Left ventricle myocardium inferior (tissue), 1 donor: ENCODE data around the gene UBN1. TPM values are rescaled to one million over a fixed set of nuclear protein-coding genes. Genes with fewer than 3 reads are reported as not detected.

Source experiments
- DNase-seq: peaks from one replicate; pipeline ENCODE4 v3.0.0-alpha.2; 2020
- H3K27ac ChIP-seq: fragments of 200-600 bp; replicated peaks from 2 replicates; pipeline ENCODE4 v1.8.0; 2021
- H3K27me3 ChIP-seq: fragments of 200-600 bp; 2 replicates; pipeline ENCODE4 v1.8.0; 2021; ENCODE audit warnings: low read depth
- H3K36me3 ChIP-seq: fragments of 200-600 bp; 2 replicates; pipeline ENCODE4 v1.8.0; 2021
- H3K4me1 ChIP-seq: fragments of 200-600 bp; 2 replicates; pipeline ENCODE4 v1.8.0; 2021
- H3K4me3 ChIP-seq: fragments of 200-600 bp; 2 replicates; pipeline ENCODE4 v1.8.0; 2021; ENCODE audit warnings: mild to moderate bottlenecking, moderate library complexity
- H3K9me3 ChIP-seq: fragments of 200-600 bp; replicated peaks from 2 replicates; pipeline ENCODE4 v1.8.0; 2021
- intact Hi-C: fragments of 100-400 bp; cut with micrococcal nuclease; formaldehyde crosslinking; loops from one replicate; pipeline ENCODE4 v1.11.0; 2022
- total RNA-seq: library from RNA; stranded (reverse); fragmentation: NEBNext Ultra II Directional; extraction: Animal tissue kit (Norgen Biotek cat#: 25700); gene quantifications from one replicate; pipeline ENCODE4 v1.2.1, GENCODE V29; 2021
- TF ChIP-seq, protein P1 (sequence below): fragments of 200-600 bp; IDR thresholded peaks from 2 replicates; pipeline ENCODE4 v1.8.0; 2021; ENCODE audit warnings: antibody characterized with exemption, mild to moderate bottlenecking, borderline replicate concordance
- donor health status: DM: no; HTN: yes; CAD: no; lungs with severe emphysema.

Gene UBN1
- total RNA-seq, 1 donor from 2014 or later: 41.1 TPM

DNA sequence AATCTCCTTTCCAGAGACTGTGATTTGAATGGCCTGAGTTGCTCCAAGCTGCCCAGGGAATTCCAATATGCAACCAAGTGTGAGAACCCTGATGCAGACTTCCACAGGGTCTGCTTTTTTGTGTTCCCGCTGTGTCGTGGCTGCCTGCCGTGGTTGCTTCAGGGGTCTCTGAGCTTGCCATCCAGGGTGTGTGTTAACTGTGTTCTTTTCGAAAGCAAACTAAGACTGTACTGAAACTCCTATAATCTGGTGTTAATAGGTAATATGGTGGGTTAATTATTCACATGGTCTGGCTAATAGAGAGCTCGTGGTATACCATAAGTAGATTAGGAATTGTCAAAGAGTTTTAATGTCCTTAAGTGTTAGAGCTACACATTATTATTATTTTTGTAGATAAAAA is 20.7 kb downstream of the UBN1 start:
- Histone ChIP-seq H3K27me3 (no peaks in the 10 kb centered on the region), H3K36me3 (peaks cover 48% of the 10 kb centered on the region), H3K4me3 (no peak overlapping the region), H3K9me3 (no peaks in the 10 kb centered on the region), H3K27ac (peak overlapping the region; percentile 17), H3K4me1 (peaks cover 60% of the 10 kb centered on the region)
- TF ChIP-seq, protein P1, sequence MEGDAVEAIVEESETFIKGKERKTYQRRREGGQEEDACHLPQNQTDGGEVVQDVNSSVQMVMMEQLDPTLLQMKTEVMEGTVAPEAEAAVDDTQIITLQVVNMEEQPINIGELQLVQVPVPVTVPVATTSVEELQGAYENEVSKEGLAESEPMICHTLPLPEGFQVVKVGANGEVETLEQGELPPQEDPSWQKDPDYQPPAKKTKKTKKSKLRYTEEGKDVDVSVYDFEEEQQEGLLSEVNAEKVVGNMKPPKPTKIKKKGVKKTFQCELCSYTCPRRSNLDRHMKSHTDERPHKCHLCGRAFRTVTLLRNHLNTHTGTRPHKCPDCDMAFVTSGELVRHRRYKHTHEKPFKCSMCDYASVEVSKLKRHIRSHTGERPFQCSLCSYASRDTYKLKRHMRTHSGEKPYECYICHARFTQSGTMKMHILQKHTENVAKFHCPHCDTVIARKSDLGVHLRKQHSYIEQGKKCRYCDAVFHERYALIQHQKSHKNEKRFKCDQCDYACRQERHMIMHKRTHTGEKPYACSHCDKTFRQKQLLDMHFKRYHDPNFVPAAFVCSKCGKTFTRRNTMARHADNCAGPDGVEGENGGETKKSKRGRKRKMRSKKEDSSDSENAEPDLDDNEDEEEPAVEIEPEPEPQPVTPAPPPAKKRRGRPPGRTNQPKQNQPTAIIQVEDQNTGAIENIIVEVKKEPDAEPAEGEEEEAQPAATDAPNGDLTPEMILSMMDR: no peak
- intact Hi-C loops: no loop called here
- DNase-seq: no peak

DNA sequence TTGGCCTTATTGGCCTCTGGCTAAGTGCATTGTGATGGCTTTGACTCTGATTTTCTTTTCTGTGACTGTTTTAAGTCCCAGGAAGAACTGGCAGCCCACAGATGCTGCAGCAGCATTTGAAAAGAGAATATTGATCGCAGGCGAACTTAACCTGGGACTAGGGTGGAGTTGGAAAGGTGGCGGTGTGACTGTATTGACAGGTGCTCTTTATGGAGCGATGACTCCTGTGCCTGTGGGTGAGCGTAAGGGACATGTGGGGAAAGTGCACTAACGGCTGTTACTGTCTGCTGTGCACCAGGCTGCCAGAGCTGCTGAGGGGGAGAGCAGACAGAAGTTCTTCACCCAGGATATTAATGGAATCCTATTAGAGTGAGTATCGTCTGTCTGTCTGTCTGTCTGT is 21.3 kb downstream of the UBN1 start:
- TF ChIP-seq, protein P1: no peak
- no peak for DNase-seq
- Histone ChIP-seq H3K27ac (peak overlapping the region; percentile 17), H3K9me3 (no peaks in the 10 kb centered on the region), H3K4me3 (no peak overlapping the region), H3K4me1 (peaks cover 55% of the 10 kb centered on the region), H3K36me3 (peaks cover 50% of the 10 kb centered on the region), H3K27me3 (no peaks in the 10 kb centered on the region)
- intact Hi-C loops: no loop called here

DNA sequence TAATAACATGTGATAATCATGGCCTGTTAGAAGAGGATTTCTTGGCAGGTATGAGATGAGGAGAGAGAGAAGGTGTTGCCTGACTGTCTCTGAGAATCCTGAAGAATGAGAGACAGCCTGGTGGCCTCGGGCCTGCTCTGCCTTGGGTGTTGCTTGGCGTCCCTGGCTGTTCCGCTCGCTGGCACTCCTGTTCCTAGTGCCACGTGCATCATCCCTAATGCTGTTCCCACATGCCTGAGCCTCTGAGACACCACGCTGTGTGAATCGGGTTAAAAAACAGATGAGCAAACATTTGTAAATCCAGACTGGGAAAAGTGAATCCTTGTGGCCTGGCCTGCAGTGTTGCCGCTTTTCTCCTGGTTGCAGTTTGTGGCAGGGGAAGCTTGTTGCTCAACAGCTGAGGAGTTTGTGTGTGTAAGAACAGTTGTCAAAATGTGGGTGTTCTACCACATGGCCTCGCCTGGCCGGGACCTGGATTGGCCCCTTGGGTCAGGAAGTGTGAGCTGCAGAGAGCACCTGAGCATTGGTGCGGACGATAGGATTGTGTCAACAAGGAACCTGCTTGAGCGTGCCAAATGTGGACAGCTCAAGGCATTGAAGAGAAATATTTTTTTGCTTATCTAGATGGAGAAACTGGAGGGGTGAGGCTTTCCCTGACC is 22.0 kb downstream of the UBN1 start:
- Histone ChIP-seq H3K9me3 (no peaks in the 10 kb centered on the region), H3K4me3 (no peak overlapping the region), H3K4me1 (peaks cover 47% of the 10 kb centered on the region), H3K27ac (peak overlapping the region; percentile 17), H3K27me3 (no peaks in the 10 kb centered on the region), H3K36me3 (peaks cover 57% of the 10 kb centered on the region)
- intact Hi-C loops: no loop called here
- DNase-seq: no peak
- TF ChIP-seq, protein P1: no peak

DNA sequence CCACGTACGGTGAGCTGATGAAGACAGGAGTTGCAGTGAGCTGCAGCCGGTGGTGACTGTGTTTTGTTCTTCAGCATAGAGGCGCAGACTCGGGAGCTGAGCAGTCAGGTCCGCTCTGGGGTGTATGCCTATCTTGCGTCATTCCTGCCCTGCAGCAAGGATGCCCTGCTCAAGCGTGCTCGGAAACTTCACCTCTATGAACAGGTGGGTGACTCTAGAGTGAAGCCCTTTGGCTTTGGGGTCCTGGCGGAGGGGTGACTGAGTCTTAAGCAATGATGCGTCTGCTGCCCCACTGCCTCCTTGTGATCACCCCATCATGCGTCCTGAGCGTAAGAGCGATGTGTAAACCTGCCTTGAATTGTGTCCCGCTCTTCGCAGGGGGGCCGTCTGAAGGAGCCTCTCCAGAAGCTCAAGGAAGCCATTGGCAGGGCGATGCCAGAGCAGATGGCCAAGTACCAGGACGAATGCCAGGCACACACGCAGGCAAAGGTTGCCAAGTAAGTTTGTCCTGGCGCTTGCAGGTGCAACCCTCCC is 22.9 kb downstream of the UBN1 start:
- Histone ChIP-seq H3K27ac (no peak overlapping the region), H3K4me3 (no peak overlapping the region), H3K36me3 (peaks cover 66% of the 10 kb centered on the region), H3K27me3 (no peaks in the 10 kb centered on the region), H3K9me3 (no peaks in the 10 kb centered on the region), H3K4me1 (peaks cover 41% of the 10 kb centered on the region)
- no peak for DNase-seq
- intact Hi-C loops: no loop called here
- TF ChIP-seq, protein P1: no peak

DNA sequence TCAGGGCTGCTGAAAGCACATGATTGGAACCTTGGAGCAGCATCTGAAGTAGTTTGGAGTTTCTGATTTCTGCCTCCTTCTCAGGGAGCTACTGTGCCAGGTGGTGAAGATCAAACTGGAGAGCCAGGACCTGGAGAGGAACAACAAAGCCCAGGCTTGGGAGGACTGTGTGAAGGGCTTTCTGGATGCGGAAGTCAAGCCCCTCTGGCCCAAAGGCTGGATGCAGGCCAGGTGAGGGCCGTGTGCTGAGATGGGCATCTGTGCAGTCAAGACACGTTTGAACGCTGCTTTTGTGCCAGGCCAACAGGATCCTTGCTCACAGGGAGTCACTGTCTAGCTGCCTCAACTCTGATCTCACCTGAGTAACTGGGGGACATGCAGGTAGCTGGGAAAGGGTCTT is 23.8 kb downstream of the UBN1 start:
- DNase-seq: no peak
- no peak overlapping the region for H3K4me3 ChIP-seq
- H3K4me1 ChIP-seq: peaks cover 41% of the 10 kb centered on the region
- H3K36me3 ChIP-seq: peaks cover 75% of the 10 kb centered on the region
- TF ChIP-seq, protein P1: no peak
- no peak overlapping the region for H3K27ac ChIP-seq
- H3K9me3 ChIP-seq: no peaks in the 10 kb centered on the region
- no peaks in the 10 kb centered on the region for H3K27me3 ChIP-seq
- intact Hi-C loops: no loop called here
